Activated CD8-positive, alpha-beta memory T cell treated with anti-CD3 and anti-CD28 coated beads, Interleukin-2, amount 50 U/mL, for 48 hours (primary cell): ENCODE measurements around the gene PRDM16.

Experiments
- DNase-seq: peaks from one replicate; pipeline ENCODE4 v3.0.0-alpha.2; 2020

PRDM16 gene

DNA sequence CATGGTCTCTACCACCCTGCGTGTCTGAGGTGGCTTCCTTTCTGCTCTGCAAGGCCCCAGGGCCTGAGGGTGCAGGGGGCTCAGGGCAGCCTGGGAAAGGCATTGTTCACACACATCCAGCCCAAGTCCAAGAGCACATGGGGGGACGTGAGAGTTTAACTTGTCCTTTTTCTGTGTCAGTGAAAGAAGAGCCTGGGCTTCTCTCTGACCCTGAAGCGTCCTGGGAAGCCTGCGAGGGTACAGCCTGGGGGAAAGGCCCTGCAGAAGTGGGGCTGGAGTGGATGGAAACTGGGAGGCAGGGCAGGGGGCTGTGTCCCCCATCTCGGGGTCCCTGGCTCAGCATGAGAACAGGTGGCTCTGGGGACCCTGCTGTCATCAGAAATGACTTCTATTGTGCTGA is 181.6 kb downstream of the PRDM16 start:
- DNase-seq = no peak

DNA sequence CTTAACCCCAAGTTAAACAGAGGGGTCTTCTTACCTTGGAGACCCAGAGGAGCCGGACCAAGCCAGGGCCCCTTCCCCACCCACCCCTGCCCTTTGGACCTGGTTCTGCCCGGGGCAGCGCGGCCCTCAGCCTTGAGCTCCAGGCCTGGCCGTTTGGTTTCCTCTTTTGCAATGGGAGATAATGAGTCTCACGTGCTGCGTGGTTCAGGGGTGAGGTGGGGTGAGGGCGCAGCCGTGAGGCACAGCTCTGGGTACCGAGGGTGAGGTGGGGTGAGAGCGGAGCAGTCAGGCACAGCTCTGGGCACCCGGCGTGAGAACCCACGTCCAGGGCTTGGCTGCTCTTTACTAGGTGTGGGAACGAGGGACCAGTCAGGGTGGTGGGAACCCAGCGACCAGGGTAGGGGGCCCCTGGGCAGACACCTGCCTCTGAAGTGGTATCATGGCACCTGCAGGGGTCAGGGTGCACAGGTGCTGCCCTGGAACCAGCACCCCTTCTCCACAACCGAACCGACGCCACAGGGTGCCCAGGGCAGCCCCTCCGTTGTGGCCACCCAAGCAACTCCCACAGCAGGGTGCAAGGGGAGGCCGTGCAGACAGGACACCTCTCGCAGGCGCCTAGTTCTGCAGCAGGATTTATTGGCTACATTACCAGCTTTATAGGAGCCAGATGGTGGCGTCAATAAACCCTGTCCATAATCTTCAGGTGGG is 182.2 kb downstream of the PRDM16 start:
- DNase-seq = no peak

DNA sequence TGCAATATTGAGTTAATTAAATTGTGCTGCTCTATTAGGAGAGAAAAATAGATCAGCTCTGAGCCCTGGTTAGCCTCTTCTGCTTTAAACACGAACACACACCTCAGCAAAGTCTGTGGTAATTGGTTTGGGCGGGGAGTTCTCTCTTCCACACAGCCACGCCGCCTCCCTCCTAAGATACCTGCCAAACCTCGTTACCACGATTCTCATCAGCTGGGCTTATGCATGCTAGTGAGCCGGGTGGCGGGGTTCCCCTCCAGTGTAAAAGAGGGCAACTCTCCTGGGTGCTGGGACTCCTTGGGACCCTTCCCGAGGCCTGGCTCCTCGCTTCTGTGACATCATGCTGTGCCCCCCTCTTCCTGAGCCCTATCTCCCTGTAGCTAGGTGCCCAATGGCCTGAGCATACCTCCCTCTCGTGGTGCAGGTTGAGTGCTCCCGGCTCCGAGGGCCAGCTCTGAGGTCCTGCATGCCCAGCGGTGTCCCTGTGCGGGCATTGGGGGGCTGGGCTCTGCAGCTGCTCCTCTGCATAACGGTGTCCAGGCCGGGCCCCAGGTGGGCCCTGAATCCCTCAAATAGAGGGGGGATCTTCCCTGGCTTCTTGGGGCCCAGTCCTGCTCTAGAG is 182.9 kb downstream of the PRDM16 start:
- DNase-seq = no peak

DNA sequence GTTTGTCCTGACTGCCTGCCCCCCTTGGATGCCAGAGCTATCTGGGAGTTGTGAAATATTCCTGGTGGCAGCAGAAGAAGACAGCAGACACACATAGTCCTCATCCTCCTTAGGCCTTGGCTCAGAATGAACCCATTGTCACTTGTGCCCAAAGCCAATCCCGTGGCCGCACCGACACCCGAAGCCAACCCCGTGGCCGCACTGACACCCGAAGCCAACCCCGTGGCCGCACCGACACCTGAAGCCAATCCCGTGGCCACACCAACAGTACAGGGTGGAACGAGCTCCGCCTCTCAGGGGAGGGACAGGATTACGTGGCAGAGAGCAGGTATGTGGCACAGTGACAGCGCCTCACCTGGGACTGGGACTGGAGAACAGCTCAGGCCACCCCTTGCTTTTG is 186.7 kb downstream of the PRDM16 start:
- no peak for DNase-seq

DNA sequence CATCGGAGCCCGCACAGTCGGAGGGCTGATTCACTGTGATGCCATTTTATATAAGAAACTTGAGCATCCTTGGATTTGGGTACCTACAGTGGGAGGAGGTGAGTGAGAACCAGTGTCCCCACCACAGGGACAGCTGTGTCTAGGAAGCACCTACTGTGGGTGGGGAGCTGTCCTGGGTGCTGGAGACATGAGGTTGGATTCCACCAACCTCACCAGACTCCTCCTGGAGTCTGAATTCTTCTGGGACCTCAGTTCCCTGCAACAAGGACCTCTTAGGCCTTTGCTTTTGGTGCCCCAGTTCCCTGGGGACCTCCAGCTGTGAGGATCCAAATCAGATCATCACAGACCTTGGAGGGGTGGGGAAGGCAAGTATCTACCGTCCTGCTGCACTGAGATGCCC is 188.8 kb downstream of the PRDM16 start:
- no peak for DNase-seq

DNA sequence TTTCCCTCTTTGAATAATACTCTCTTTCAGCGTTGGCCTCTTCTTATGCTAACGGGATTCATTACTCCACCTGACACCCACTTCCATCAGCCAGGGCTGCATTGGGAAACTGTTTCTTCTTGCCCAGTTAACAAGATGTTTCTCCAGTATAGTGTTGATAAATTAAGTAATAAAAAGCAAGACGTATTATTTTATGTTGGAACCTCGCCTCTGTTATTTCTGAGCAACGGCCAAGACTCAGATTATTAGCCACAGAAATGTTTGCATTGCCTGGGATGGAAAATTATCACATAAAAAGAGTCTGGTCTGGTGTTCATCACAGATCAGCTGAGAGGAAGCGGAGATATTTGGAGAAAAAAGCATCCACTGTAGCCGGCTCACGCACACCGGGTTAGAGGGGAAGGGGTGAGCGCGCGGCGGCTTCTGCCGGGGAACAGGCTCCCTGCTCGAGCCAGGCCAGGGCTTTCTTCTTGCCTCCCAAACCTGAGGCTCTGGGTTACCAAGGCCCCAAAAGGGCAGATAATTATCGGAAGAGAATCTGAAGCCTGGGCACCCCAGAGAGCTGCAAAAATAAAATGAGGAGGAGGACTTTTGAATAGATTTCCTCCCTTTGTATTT is 189.5 kb downstream of the PRDM16 start:
- no peak for DNase-seq

DNA sequence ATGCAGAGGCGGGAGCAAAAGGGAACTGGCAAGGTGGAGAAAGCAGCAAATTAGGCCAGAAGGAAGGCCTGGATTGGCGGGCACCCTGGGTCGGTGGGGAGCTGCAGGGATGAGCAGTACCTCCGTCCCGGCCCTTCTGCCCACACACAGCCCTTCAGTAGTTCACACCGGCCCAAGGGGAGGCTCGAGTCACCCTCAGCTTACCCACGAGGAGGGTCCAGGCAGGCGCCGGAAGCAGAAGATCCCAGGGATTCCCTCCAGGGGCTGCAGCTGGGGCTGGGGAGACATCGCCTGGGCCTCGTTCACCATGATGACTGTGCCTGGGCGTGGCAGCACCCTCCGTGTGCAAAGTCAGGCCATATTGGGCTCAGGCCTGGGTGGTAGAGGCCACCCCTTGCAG is 190.0 kb downstream of the PRDM16 start:
- no peak for DNase-seq

DNA sequence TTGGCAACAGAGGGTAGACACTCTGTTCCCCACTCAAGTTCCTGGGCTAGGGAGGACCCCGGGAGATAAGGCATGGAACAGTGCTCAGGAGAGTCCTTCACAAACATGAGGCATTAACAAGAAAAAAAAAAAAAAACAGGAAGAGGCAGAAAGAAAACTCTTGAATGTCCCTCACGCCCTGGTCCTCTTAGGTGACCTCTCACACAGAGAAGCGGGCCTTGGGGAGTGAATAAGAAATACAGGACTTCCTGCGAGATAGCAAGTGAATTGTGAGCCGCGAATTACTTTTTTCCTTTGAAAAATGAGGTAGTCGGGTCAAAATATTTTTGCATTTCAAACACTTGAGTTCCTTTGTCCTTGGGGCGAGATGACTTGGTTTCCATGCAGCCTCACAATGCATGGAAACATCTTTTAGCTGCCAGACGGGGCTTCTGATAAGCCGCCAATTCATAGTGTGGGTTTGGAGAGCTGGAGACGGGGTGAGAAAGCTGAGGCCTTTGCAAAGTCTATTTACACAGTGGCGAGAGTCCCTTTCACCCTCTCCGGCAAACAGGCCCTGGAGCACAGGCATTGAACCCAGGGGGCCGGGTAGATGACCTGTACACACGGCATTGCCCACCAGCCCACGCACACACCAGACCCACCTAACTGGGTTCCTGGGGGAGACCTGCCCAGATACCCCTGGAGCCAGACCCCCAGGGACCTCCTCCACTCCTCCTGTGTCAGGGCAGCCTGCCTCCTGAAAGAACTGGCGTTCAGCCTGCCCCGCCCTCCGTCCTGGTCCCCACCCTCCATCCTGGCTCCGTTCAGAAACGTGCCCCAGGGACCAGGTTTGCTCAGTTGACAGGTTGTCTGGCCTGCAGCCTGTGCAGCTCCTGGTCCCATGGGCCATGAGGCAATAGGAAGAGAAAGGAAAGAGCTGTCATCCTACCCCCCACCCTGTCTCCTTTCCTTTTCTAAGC is 192.3 kb downstream of the PRDM16 start:
- DNase-seq = no peak

DNA sequence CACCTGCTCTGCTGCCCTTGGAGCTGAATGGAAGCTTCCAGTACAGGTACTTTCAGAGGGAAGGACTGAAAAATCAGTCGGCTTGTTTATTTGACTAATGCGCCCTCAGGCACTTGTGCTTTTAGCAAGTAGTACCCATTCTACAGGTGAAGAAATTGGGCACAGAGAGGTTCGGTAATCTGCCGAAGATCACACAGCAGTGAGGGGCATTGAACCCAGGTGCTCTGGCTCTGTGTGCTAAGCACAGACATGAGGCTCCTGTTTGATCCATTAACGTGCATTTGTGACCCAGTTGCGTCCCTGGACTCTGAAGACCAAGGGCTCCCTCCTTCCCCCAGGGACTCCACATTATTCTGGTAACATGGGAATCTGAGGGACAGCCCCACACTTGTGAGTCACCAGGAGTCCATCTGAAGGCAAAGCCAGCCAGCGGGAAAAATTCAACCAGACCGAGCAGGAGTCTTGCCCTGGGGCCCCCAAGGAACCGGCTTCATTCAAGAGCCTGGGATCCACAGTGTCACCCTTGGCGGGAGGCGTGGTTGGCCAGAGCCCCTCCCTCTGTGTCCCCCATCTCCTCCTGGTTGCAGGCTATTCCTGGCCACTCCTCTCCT is 193.1 kb downstream of the PRDM16 start:
- DNase-seq = no peak

DNA sequence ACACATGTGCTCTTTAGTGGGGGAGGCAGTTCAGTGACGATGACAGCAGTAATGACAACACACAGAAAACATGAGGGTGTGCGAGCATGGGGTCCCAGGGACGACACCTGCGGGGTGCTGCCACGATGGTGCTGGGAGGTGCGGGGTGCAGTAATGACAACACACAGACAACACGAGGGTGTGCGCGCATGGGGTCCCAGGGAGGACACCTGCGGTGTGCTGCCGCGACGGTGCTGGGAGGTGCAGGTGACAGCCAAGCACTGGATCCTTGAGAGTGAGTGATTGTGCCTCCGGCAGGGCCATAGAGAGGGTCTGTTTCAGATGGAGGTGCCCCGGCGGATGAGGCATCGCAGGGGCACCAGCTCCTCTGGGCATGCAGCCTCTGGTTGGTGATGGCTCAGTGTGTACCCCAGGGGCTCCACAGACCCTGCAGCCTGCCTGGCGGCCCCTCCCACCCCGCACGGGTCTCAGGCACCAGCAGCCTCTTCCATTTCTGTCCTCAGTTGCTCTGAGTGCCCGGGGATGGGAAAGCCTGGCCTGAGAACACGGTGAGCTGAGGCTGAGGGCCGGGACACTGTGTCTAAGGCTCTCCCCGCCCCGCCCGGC is 193.8 kb downstream of the PRDM16 start:
- no peak for DNase-seq

DNA sequence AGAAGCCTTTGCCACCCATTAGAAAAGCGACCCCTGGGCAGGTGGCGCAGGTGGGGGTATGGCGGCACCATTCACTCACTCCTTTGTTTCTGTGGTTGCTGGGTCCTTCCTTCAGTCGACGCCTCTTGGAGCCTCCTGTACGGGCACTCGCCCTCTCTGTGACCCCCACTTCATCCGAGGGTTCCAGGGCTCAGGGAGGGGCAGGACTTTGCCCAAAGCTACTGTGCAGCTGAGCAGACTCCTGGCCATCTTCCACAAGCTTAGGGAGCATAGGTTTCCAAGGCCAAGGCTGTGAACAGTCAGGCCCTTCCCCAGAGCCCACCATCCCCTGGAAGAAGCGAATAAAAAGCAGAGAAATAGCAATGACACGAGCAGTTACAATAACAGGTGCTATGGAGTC is 194.8 kb downstream of the PRDM16 start:
- DNase-seq = no peak

DNA sequence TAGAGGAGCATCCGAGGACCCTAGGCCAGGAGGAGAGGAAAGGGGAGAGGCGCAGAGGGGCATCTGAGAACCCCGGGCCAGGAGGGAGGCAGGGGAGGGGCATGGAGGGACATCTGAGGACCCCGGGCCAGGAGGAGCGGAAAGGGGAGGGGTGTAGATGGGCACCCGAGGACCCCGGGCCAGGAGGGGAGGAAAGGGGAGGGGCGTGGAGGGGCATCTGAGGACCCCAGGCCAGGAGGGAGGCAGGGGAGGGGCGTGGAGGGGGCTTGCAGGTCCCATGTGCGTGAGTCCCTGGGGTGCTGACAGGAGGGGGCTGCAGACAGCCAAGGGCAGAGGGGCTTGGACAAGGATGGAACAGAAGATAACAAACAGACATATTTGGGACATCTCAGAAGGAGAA is 195.5 kb downstream of the PRDM16 start:
- DNase-seq = no peak

DNA sequence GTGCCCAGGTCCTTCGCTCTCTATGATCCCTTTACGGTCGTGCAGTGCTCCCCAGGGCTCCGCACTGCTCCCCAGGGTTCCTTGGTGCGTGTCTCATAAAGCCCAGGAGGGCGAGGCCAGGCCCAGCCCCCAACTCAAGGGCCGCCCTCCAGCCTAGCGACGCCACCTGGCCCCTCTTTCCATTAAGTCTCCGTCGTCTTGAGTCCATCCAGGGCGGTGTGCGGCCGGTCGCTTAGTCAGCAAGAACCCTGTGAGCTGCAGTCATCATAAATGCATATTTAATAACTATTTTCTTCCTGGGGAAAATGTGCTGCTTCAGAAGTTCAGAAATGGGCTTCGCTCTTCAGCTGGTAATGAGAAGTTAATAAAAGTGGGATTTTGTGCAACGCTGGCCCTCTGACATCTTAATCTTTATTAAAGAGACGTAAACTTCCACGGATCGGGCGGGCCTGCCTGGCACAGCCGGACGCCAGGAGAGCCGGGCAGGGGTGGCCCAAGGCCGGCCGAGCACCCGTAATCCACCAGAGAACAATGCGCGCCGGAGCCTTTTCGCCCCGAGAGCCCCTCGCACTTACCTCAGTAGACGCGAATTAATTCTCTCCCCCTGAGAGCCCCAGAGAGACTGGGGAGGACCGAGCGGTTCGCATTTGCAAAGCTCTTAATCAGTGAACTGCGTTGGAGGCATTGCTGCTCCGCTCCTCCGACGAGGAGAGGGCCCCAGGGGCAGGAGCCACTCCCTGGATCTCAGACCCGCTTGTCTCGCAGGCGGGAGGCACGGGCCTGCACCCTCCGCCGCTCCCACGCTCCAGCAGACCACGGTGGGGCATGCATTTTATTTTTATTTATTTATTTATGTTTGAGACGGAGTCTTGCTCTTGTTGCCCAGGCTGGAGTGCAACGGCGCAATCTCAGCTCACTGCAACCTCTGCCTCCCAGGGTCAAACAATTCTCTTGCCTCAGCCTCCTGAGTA is 197.1 kb downstream of the PRDM16 start:
- DNase-seq = no peak

DNA sequence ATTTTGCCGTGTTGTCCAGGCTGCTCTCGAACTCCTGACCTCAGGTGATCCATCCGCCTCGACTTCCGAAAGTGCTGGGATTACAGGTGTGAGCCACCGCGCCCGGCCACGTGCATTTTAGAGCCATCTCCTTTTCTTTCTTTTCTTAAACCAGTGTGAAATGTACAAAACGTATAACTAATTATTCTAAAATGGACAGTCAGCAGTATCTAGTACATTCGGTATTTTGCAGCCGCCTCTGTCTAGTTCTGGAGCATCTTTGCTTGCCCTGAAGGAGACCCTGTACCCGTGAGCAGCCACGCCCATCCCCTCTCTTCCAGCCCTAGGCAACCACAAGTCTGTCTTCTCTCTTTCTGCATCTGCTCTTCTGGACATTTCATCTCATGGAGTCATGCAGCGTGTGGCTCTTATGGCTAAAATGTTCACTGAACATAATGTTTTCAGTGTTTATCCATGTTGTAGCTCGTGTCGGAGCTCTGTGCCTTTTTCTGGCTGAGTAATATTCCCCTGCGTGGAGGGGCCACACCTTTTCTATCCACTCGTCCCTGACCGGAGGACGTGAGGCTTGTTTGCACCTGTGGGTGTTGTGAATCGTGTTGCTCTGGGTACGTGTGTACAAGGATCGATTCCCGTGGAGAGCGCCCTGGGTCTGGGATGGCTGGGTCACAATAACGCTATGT is 198.0 kb downstream of the PRDM16 start:
- DNase-seq = no peak

DNA sequence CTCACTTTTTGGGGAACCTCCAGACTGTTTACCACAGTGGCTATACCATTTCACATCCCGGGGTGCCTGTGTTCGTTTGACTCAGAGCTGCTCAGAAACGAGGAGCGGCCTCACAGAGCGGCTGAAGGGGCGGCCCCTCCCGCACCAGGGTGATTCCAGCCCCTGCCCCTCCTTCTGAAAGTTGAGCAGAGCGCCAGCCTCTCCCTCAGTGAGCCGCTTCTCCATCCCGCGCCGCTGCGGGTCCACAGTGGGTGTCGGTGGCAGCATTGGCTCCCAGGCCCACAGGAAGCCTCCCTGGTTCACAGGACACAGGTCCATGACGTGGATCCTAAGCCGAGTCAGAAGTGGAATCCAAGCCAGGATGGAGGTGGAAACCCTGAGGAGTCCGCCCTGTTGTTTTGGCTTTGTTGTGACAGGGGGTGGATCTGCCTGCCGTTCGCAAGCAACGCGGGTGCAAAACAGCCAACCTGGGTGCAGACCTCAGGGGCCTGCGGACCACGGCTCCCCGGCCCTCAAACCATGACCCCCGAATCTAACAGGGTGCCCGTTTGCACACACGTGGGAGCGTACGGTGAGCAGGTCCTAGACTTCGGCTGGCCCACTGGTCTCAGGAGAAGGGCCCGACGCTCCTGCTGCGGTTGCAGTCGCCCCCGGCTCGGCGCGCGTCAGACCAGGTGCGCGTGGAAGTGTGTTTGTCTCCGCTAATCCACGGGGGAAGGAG is 198.7 kb downstream of the PRDM16 start:
- DNase-seq = no peak

DNA sequence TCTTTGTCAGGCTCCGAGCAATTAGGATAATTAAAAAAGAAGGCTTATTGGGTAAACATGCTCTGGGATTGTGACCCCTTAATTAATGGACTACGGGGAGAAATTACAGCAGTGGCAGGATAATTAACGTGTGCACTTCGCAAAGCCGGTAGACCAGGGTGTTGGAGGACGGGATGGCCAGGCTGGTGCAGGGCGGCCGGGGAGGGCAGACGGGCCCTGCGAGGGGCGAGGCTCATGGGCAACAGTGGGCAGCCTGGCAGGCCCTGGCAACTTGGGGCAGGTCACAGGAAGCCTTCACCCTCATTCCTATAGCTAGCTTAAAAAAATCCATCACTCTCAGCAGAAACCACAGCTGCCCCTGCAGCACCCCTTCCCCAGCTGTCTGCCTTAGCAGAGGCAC is 199.3 kb downstream of the PRDM16 start:
- DNase-seq = no peak

DNA sequence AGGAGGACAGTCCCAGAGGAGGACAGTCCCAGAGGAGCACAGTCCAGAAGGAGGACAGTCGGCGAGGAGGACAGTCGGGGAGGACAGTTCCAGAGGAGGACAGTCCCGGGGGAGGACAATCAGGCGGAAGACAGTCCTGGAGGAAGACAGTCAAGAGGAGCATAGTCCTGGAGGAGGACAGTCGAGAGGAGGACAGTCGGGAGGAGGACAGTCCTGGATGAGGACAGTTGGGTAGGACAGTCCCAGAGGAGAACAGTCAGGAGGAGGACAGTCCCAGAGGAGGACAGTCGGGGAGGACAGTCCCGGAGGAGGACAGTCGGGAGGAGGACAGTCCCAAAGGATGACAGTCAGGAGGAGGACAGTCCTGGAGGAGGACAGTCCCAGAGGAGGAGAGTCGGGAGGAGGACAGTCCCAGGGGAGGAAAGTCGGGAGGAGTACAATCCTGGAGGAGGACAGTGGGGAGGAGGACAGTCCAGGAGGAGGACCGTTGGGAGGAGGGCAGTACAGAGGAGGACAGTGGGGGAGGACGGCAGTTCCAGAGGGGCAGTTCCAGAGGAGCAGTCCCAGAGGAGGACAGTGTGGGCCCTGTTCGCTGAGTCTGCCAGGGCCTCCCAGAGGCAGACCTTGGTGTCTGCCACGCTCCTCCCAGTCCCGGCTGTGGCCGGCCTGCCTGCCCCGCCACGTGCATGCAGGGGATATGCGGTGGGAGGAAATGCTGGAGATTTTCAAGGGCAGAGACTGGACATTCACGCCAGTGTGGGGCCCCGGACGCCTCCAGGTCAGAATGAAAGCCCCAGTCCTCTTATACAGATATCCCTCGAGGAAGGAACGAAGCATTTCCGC is 201.6 kb downstream of the PRDM16 start:
- no peak for DNase-seq

DNA sequence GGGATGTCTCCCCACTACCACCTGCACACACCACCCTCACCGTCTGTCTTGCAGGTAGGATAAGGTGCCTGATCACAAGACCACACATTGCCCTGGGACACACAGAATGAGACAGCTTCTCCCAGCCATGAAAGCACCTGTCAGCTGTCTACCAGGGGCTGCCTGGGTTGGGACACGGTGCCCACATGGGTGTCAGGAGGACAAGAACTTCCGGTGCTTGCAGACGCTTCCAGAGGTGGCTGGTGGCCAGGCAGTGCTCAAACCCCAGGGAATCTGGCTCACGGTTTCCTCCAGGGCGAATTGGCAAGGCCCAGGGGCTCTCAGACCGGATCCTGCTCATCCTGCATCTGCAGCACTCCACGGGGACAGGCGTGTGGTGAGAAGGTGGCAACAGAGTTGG is 202.9 kb downstream of the PRDM16 start:
- DNase-seq = no peak
